Measurements from ENCODE around the gene ROR2.

ROR2 gene

DNA sequence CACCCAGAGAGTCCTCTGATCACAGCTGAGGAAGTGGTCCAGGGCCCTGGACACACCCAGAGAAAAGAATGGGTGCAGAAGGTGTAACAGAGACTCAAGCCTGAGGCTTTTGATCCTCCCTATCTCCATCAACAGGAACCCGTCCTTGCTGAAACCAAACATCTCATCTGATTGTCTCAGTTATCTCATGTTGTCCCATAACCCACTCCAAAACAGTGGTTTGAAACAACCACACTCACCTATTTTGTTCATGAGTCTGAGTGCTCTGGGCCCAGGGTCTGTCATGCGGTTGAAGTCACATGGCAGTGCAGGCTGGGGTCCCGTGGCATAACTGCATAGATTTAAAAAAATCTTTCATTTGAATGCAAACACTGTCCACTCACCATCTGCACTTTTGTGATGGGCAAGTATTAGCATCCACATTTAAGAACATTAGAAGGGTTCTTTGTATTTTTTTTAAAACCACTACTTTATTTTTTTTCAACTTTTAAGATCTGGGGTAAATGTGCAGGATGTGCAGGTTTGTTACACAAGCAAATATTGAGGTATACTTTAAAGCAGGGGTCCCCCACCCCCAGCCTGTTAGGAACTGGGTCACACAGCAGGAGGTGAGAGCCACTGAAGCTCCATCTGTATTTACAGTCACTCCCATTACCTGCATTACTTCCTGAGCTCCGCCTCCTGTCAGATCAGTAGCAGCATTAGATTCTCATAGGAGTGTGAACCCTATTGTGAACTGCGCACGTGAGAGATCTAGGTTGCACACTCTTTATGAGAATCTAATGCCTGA lies 255.8 kb downstream of the ROR2 start:
- Histone ChIP-seq H3K27ac (no peak overlapping the region), H3K4me1 (ENCODE audit: low read depth, poor library complexity, severe bottlenecking) (peaks cover 9% of the 10 kb centered on the region), H3K27me3 (ENCODE audit: insufficient read depth, low read depth) (no peaks in the 10 kb centered on the region), H2AFZ (ENCODE audit: low read depth) (no peak overlapping the region), H4K20me1 (ENCODE audit: insufficient read depth) (no peaks in the 10 kb centered on the region), H3K36me3 (ENCODE audit: insufficient read depth) (no peaks in the 10 kb centered on the region), H3K9ac (no peak overlapping the region), H3K4me2 (no peak overlapping the region), H3K4me3 (IDR thresholded peaks at IDR 0.05; ENCODE audit: insufficient read depth, low read depth, low read length) (no peak overlapping the region), H3K79me2 (ENCODE audit: insufficient read depth, low read depth) (no peaks in the 10 kb centered on the region)
- TF ChIP-seq, protein P1, sequence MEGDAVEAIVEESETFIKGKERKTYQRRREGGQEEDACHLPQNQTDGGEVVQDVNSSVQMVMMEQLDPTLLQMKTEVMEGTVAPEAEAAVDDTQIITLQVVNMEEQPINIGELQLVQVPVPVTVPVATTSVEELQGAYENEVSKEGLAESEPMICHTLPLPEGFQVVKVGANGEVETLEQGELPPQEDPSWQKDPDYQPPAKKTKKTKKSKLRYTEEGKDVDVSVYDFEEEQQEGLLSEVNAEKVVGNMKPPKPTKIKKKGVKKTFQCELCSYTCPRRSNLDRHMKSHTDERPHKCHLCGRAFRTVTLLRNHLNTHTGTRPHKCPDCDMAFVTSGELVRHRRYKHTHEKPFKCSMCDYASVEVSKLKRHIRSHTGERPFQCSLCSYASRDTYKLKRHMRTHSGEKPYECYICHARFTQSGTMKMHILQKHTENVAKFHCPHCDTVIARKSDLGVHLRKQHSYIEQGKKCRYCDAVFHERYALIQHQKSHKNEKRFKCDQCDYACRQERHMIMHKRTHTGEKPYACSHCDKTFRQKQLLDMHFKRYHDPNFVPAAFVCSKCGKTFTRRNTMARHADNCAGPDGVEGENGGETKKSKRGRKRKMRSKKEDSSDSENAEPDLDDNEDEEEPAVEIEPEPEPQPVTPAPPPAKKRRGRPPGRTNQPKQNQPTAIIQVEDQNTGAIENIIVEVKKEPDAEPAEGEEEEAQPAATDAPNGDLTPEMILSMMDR (conservative IDR thresholded peaks at IDR 0.05; ENCODE audit: low read depth, low read length): no peak

DNA sequence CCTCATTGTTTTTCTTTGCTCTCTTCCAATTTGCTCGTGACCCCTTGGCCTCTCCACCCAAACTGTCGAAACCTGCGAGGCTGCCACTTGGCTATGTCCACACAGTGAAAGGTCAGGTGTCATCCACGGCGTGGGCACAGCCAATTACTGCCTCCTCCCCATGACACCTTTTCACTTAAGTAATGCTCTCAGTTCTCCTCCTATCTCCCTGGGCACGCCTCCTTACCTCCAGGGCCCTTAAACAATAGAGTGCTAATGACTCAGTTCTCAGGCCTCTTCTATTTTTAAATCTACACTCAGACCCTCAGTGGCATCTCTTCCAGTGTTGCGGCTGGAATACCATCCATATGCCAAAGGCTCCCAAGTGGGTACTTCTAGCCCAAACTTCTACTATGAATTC lies 256.8 kb downstream of the ROR2 start:
- TF ChIP-seq, protein P1 (conservative IDR thresholded peaks at IDR 0.05; ENCODE audit: low read depth, low read length): no peak
- Histone ChIP-seq H3K4me2 (no peak overlapping the region), H3K27ac (no peak overlapping the region), H3K79me2 (ENCODE audit: insufficient read depth, low read depth) (no peaks in the 10 kb centered on the region), H3K27me3 (ENCODE audit: insufficient read depth, low read depth) (no peaks in the 10 kb centered on the region), H4K20me1 (ENCODE audit: insufficient read depth) (no peaks in the 10 kb centered on the region), H3K4me3 (IDR thresholded peaks at IDR 0.05; ENCODE audit: insufficient read depth, low read depth, low read length) (no peak overlapping the region), H3K36me3 (ENCODE audit: insufficient read depth) (no peaks in the 10 kb centered on the region), H3K4me1 (ENCODE audit: low read depth, poor library complexity, severe bottlenecking) (peaks cover 9% of the 10 kb centered on the region), H2AFZ (ENCODE audit: low read depth) (no peak overlapping the region), H3K9ac (no peak overlapping the region)

DNA sequence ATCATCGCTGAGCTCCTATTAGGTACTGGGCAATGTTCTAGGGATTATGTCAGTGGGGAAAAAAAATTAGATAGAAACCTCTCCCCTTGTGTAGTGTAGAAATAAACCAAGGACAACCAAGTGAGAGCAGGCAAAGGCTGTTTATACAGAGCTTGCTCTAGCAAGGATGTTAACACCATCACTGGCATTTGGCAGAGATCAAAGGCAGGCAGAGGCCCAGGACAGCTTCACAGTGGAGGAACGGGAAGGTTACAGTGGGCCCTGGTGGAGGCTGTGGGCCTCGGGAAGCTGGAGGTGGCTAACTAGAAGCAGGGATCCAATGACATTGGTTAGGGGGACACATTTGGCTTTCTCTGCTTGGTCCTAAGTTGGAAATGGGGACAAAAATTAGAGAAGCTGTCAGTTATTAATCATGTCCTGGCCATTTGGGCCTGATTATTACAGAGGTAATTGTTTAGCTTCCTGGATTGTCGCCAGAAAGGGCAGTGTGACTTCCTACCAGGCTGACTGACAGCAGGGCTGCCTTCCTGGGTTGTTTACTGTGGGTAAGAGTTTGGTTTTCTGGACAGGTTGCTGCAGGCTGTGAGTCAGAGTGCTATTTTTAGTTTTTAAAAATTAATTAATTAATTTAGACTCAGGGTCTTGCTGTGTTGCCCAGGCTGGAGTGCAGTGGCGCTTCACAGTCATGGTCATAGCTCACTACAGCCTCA lies 259.3 kb downstream of the ROR2 start:
- TF ChIP-seq, protein P1 (conservative IDR thresholded peaks at IDR 0.05; ENCODE audit: low read depth, low read length): no peak
- H2AFZ ChIP-seq (ENCODE audit: low read depth): no peak overlapping the region; the same call in 1 of the 2 replicates
- H3K9ac ChIP-seq: no peak overlapping the region

DNA sequence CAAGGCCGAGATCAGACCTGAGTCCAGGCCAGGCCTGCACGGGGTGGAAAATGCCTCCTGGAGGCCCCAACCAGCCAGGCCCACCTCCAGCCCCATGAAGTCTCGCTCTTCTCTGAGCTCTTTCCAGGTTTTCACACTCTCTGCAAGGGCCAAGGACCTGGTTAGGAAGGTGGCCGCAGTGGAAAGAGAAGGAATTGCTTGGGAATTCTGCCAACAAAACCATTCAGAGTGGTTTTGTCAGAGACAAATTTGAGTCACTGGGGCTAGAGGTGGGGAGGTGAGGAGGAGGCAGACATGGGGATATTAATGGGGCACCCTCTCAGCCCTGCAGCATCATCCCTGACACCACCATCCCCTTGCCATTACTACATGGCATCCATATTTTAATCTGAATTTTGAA lies 261.0 kb downstream of the ROR2 start:
- Histone ChIP-seq H2AFZ (ENCODE audit: low read depth) (no peak overlapping the region), H3K9ac (no peak overlapping the region), H3K79me2 (ENCODE audit: insufficient read depth, low read depth) (no peaks in the 10 kb centered on the region), H3K4me3 (IDR thresholded peaks at IDR 0.05; ENCODE audit: insufficient read depth, low read depth, low read length) (no peak overlapping the region), H3K36me3 (ENCODE audit: insufficient read depth) (no peaks in the 10 kb centered on the region), H4K20me1 (ENCODE audit: insufficient read depth) (no peaks in the 10 kb centered on the region), H3K27ac (no peak overlapping the region), H3K4me2 (no peak overlapping the region), H3K4me1 (ENCODE audit: low read depth, poor library complexity, severe bottlenecking) (no peaks in the 10 kb centered on the region), H3K27me3 (ENCODE audit: insufficient read depth, low read depth) (no peaks in the 10 kb centered on the region)
- TF ChIP-seq, protein P1 (conservative IDR thresholded peaks at IDR 0.05; ENCODE audit: low read depth, low read length): no peak

More for the DNA sequence above, 259.3 kb downstream of the ROR2 start:
- H3K79me2 ChIP-seq (ENCODE audit: insufficient read depth, low read depth): no peaks in the 10 kb centered on the region
- no peak overlapping the region for H3K4me2 ChIP-seq
- no peak overlapping the region for H3K27ac ChIP-seq
- H3K4me1 ChIP-seq (ENCODE audit: low read depth, poor library complexity, severe bottlenecking): peaks cover 9% of the 10 kb centered on the region
- H3K36me3 ChIP-seq (ENCODE audit: insufficient read depth): no peaks in the 10 kb centered on the region
- H3K4me3 ChIP-seq (IDR thresholded peaks at IDR 0.05; ENCODE audit: insufficient read depth, low read depth, low read length): no peak overlapping the region
- no peaks in the 10 kb centered on the region for H3K27me3 ChIP-seq (ENCODE audit: insufficient read depth, low read depth)
- H4K20me1 ChIP-seq (ENCODE audit: insufficient read depth): no peaks in the 10 kb centered on the region

All from KMS-11 (cell line).